Psoas muscle (tissue), 8 donors: ENCODE data around the gene VSTM1. TPM values are rescaled to one million over a fixed set of nuclear protein-coding genes. Genes with fewer than 3 reads are reported as not detected.

ENCODE experiments used
- ATAC-seq, 4 donors: fragments of 200-7000 bp; cut with Tn5 transposase; one replicate each; pipeline ENCODE4 v1.9.1; 2020; ENCODE audit warnings: moderate library complexity in 3 of 4, mild to moderate bottlenecking in 2 of 4
- DNase-seq, 2 donors: peaks; one replicate each; pipeline ENCODE4 v3.0.0-alpha.2; 2020
- H3K27ac ChIP-seq: fragments of 200-600 bp; one replicate; pipeline ENCODE4 v1.8.0; 2022
- H3K27me3 ChIP-seq, 3 donors: fragments of 200-600 bp in 1 of 3; one replicate each; pipeline versions ENCODE4 v1.6.1 to v1.8.0; 2013 to 2022; ENCODE audit warnings: low read length in 2 of 3, mild to moderate bottlenecking in 2 of 3, moderate library complexity in 1 of 3; ENCODE audit not compliant: insufficient read depth in 3 of 3
- H3K36me3 ChIP-seq, 2 donors: fragments of 200-600 bp in 1 of 2; one replicate each; pipeline versions ENCODE4 v1.6.1 to v1.8.0; 2013 to 2022; ENCODE audit warnings: low read depth in 1 of 2, mild to moderate bottlenecking in 1 of 2, moderate library complexity in 1 of 2; ENCODE audit not compliant: insufficient read depth in 1 of 2
- H3K4me1 ChIP-seq: fragments of 200-600 bp; one replicate; pipeline ENCODE4 v1.8.0; 2022
- H3K4me3 ChIP-seq: fragments of 200-600 bp; one replicate; pipeline ENCODE4 v1.8.0; 2022; ENCODE audit warnings: mild to moderate bottlenecking
- H3K9me3 ChIP-seq: fragments of 200-600 bp; one replicate; pipeline ENCODE4 v1.8.0; 2022
- CTCF ChIP-seq: fragments of 200-600 bp; IDR thresholded peaks from one replicate; pipeline ENCODE4 v1.8.0; 2022; ENCODE audit warnings: antibody characterized with exemption
- WGBS, 3 donors: extraction: QIAGEN DNeasy Blood & Tissue Kit; methylation state at CpG; one replicate each; pipeline versions ENCODE4 v1.1.6 to v1.1.7; 2013; 5-methylcytosine and 5-hydroxymethylcytosine counted together
- intact Hi-C, 2 donors: fragments of 100-400 bp; cut with DNase I; formaldehyde crosslinking; loops; one replicate each; pipeline versions ENCODE4 v1.11.0 to v1.14.2; 2022
- polyA plus RNA-seq, 3 donors: library from polyadenylated mRNA; stranded (reverse); fragments of 200-250 nt; gene quantifications; one replicate each; pipeline ENCODE4 v1.2.3, GENCODE V29; 2013
- total RNA-seq, 4 donors: library from RNA; stranded (reverse); fragmentation: NEBNext Ultra II Directional in 2 of 4; extraction: Animal tissue kit (Norgen Biotek cat#: 25700) in 2 of 4; gene quantifications; one replicate each; pipeline versions ENCODE4 v1.2.1 to v1.2.4, GENCODE V29; 2021 to 2023
- donor health status: healthy with polysubstance abuse.
- donor health status: DM: no; HTN: no; CAD: no; lungs with moderate emphysema.
- donor health status: Bipolar disorder and iron deficiency.
- donor health status: healthy.
- donor health status: DM: yes; HTN: yes; CAD: no.
- donor health status: DM: no; HTN: no; CAD: no.
- donor health status: DM: no; HTN: no; CAD: no.
- donor health status: DM: yes; HTN: yes; CAD: no.

The VSTM1 gene
- total and polyA plus RNA-seq, 7 donors = not detected

GRCh38 chr19:54021932-54022331 is 41.8 kb downstream of the VSTM1 start:
- TF ChIP-seq CTCF = no peak
- H3K4me3 ChIP-seq = no peak overlapping the region
- intact Hi-C loops = loop anchor here in 1 of 2 donors (2.0 to 10.0 kb wide), 3 partner anchors 45 to 207 kb away; no protein-coding TSS in a partner anchor
- no peaks in the 10 kb centered on the region for H3K4me1 ChIP-seq
- H3K27ac ChIP-seq = no peak overlapping the region
- peaks cover 0 to 8% (median 2%) of the 10 kb centered on the region in 3 donors for H3K27me3 ChIP-seq
- 88 to 94% (median 92%) methylated on average over 13 of the region's 13 CpGs for WGBS, 3 donors
- H3K36me3 ChIP-seq = no peaks in the 10 kb centered on the region
- ATAC-seq (no peak), DNase-seq (no peak)
- H3K9me3 ChIP-seq = no peaks in the 10 kb centered on the region

GRCh38 chr19:54021363-54021762 is 42.3 kb downstream of the VSTM1 start:
- Histone ChIP-seq H3K27ac (no peak overlapping the region), H3K27me3 (peaks cover 0 to 4% (median 2%) of the 10 kb centered on the region in 3 donors), H3K4me3 (no peak overlapping the region), H3K36me3 (no peaks in the 10 kb centered on the region), H3K4me1 (no peaks in the 10 kb centered on the region), H3K9me3 (no peaks in the 10 kb centered on the region)
- WGBS, 3 donors = 82 to 90% (median 89%) methylated on average over 8 of the region's 8 CpGs
- intact Hi-C loops = loop anchor here in 1 of 2 donors (5.0 to 10.0 kb wide), 2 partner anchors 44 to 207 kb away; no protein-coding TSS in a partner anchor
- DNase-seq (no peak), ATAC-seq (no peak)
- no peak for TF ChIP-seq CTCF

GRCh38 chr19:54017261-54017660 is 46.4 kb downstream of the VSTM1 start:
- WGBS, 3 donors = 63 to 65% (median 65%) methylated on average over 4 of the region's 4 CpGs
- no peaks in the 10 kb centered on the region for H3K4me1 ChIP-seq
- H3K27me3 ChIP-seq = no peaks in the 10 kb centered on the region
- no peak for DNase-seq
- H3K4me3 ChIP-seq = no peak overlapping the region
- intact Hi-C loops = no loop called here
- no peak for ATAC-seq
- no peak for TF ChIP-seq CTCF
- H3K27ac ChIP-seq = no peak overlapping the region
- no peaks in the 10 kb centered on the region for H3K9me3 ChIP-seq
- no peaks in the 10 kb centered on the region for H3K36me3 ChIP-seq

- H3K4me1 ChIP-seq = no peaks in the 10 kb centered on the region
- no peaks in the 10 kb centered on the region for H3K27me3 ChIP-seq
- H3K9me3 ChIP-seq = no peaks in the 10 kb centered on the region
- WGBS, 3 donors = 34 to 42% (median 37%) methylated on average over 19 of the region's 19 CpGs
- no peak for ATAC-seq
- TF ChIP-seq CTCF = no peak
- no peak for DNase-seq
- H3K27ac ChIP-seq = no peak overlapping the region
- no peak overlapping the region for H3K4me3 ChIP-seq
- intact Hi-C loops = no loop called here
- no peaks in the 10 kb centered on the region for H3K36me3 ChIP-seq
These were observed 48.7 kb downstream of the VSTM1 start for GRCh38 chr19:54014920-54015560.

- 66 to 75% (median 73%) methylated on average over 8 of the region's 8 CpGs for WGBS, 3 donors
These were observed 49.8 kb downstream of the VSTM1 start for GRCh38 chr19:54013866-54014265.

More at GRCh38 chr19:54013866-54014265, 49.8 kb downstream of the VSTM1 start:
- intact Hi-C loops = no loop called here
- Histone ChIP-seq H3K27me3 (no peaks in the 10 kb centered on the region), H3K27ac (no peak overlapping the region), H3K4me1 (no peaks in the 10 kb centered on the region), H3K36me3 (no peaks in the 10 kb centered on the region), H3K9me3 (no peaks in the 10 kb centered on the region), H3K4me3 (no peak overlapping the region)
- no peak for TF ChIP-seq CTCF
- ATAC-seq = no peak
- DNase-seq = no peak
